Measurements from ENCODE around the gene HMSD.

- TF ChIP-seq CTCF (IDR thresholded peaks at IDR 0.05) = no peak
- no peak for TF ChIP-seq POLR2A (IDR thresholded peaks at IDR 0.05)
Measured at GRCh38 chr18:63947051-63947790, 1.9 kb upstream of the HMSD start.
